ENCODE results near the gene AHNAK. TPM values are rescaled to one million over a fixed set of nuclear protein-coding genes. Genes with fewer than 3 reads are reported as not detected.
"Not testable (repeated sequence)": the region's sequence is repeated elsewhere in the genome, so short reads cannot be mapped to it uniquely, and the experiment has no call there.

AHNAK gene
- total RNA-seq, 1 donor: 250 TPM

DNA sequence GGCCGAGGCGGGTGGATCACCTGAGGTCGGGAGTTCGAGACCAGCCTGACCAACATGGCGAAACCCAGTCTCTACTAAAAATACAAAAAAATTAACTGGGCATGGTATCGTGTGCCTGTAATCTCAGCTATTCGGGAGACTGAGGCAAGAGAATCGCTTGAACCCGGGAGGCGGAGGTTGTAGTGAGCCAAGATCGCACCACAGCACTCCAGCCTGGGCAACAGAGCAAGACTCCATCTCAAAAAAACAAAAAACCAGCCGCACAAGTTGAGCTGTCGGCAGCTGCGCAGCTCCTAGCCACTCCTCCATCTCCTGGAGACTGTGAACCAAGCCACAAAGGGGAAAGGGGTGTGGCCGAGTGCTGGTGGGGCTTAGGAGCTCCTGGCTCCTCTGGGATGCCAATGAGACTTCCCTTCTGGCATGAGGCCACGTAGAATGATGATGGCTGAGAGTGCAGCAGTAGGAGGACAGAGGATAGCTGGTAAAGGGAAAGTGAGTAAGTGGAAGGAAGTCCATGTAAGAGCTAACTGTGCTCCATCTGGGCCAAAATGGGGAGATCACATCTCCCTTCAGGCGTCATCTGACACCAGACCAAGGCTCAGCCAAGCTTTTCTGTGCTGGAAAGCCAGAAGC, 47.2 kb downstream of the AHNAK start:
- DNase-seq (ENCODE audit: low read depth in 2 of 3, low spot score in 2 of 3): not testable (repeated sequence)

DNA sequence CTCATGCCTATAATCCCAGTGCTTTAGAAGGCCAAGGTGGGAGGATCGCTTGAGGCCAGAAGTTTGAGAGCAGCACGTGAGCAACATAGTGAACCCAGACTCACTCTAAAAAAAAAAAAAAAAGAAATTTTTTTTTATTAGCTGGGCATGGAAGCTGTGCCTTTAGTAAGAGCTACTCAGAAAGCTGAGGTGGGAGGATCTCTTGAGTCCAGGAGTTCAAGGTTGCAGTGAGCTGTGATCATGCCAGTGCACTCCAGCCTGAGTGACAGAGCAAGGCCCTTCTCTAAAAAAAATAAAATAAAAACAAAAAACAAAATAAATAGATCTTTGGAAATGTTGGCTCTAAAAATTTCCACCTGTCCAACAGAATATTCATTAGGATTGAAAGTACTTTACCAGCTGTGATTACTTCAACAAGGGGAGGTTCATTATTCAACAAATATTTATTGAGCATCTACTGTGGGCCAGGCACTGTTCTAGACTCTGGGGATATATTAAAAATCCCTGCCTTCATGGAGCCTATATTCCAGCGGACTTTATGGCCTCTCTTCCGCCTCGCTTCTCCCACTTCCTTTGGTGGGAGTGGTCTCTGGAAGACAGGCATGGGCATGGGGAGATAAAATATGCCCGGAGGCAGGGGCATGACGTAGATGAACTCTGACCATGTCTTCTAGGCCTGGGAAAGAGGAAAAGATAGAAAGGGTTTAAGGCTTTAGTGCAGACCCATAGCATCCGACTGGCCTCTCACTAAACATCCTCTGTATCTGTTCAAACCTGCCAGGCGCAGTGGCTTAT, 47.9 kb downstream of the AHNAK start:
- DNase-seq (ENCODE audit: low read depth in 2 of 3, low spot score in 2 of 3): no peak

DNA sequence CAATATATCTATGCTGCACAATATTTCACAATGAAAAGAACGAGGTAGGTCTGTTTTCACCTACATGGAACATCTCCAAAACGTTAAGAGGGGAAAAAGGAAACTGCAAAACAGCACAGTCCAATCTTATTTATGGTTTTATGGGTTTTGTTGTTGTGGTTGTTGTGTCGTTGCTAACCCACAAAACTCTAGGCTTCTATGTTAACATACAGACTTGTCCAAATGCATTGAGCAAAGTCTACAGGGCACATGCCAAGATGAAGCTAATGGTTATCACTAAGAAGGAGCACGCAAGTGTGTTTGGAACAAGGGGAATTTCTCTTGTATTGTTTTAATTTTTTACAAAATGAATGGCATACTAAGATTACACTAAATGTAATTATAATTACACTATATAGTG, 48.6 kb downstream of the AHNAK start:
- DNase-seq (ENCODE audit: low read depth in 2 of 3, low spot score in 2 of 3): no peak

DNA sequence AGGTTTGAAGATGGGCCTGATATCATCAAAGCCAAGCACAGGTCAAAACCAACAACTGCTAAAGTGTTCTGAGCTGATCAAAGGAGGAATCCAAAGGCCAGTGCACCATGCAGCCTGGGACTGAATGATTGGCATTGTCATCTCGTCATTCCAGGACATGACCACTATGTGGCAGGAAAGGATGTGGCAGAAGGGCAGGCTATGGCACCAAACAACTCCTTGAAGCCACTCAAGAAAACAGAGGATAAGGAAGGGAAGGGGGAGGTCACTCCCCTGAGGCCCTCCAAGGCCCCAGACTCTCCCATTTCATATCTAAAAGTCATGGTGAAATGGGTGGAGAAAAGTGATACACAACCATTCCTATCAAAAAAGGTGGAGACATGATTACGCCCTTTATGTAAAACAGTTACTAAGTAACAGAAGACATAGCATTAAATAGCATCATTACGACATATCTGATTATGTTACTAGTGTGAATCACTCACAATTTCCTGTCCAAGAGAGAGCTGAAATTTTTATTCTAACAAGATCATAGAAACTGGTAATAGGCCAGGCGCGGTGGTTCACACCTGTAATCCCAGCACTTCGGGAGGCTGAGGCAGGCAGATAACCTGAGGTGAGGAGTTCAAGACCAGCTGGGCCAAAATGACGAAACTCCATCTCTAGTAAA, 49.3 kb downstream of the AHNAK start:
- no peak for DNase-seq (ENCODE audit: low read depth in 2 of 3, low spot score in 2 of 3)

GRCh38 chr11:62496676-62497075, 49.9 kb downstream of the AHNAK start:
- no peak for DNase-seq (ENCODE audit: low read depth in 2 of 3, low spot score in 2 of 3)

GRCh38 chr11:62494246-62494645, 52.4 kb downstream of the AHNAK start:
- DNase-seq (ENCODE audit: low read depth in 2 of 3, low spot score in 2 of 3): no peak

GRCh38 chr11:62493801-62494200, 52.8 kb downstream of the AHNAK start:
- no peak for DNase-seq (ENCODE audit: low read depth in 2 of 3, low spot score in 2 of 3)

GRCh38 chr11:62492586-62492985, 54.0 kb downstream of the AHNAK start:
- DNase-seq (ENCODE audit: low read depth in 2 of 3, low spot score in 2 of 3): no peak

DNA sequence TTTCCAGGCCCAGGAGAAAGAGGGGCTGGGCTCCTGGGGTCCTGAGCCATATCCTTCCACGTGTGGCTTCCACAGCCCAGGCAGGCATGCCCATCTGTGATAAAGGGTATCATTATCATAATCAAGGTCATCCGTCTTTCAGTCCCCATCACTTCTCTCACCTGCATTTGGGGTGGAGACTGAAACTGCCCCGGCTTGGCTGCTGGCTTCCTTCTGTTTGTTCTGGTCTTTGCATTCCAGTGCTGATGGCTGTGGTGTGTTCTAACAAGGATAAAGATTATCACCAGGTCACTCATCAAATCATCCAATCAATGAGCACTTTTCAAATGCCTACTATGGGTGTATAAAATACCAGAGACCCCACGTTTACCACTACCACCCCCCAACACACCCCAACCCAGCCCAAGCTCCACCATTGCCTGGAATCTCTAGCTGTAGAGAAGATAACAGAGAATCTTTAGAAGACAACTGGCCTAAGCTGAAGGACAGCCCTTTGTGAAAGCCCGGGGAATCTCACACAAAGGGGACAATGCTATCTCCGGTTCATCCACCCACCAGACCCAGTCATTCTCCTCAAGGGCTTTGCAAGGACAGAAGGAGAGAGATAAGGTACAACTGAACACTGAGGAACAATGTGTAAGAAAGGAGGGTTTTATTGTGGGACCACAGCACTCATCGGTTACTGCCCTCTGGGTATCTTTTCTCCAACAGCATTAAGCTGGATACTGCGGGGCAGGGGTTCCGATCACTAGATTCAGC, 54.9 kb downstream of the AHNAK start:
- DNase-seq (ENCODE audit: low read depth in 2 of 3, low spot score in 2 of 3): no peak

DNA sequence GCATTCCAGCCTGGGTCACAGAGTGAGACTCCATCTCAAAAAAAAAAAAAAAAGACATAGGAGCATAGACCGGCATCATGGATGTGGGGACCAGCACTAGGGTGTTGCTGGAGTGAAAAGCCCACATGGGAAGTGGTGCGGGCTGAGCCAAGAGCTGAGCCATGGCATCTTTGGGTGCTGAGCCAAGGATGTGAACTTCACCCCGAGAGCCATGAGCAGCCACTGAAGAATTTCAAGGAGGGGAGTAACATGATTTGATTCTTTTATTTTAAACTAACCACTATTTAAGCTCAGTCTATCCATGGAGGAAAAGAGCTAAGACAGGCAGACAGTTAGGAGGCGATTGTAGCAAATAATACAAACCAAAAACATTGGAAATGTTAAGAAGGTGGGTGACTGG, 57.4 kb downstream of the AHNAK start:
- DNase-seq (ENCODE audit: low read depth in 2 of 3, low spot score in 2 of 3): no peak

DNA sequence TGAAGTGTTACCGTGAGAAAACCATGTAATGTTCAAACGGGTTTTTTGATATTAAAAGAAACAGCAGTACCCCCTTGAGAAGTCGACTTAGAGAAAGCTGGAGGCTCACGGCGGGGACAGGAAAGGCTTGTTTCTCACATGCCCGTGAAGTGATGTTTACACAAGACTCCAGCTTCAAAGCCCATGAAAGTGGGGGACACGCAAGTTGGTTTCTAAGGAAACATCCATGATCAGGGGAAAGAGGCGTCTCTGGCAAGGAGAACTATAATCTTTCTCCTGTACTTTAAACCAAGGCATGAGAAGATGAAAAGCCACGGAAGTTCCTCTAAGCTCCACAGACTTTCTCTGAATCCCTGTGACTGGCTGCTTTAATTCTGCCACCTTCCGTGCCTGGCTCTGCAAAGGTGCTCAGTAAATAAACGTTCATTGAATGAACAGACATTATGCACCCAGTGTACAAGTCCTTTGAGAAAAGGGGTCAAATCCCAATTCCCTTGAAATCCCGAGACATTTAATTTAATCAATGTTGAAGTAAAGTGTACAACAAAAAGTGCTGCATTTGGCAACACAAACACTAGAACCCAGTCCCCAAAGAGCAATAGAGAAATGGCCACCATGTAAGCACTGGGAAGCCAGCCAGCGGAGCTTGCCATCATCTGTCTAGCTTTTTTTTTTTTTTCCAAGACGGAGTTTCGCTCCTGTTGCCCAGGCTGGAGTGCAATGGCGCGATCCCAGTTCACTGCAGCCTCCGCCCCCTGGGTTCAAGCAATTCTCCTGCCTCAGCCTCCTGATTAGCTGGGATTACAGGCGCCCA, 58.7 kb downstream of the AHNAK start:
- no peak for DNase-seq (ENCODE audit: low read depth in 2 of 3, low spot score in 2 of 3)

GRCh38 chr11:62487136-62487535, 59.5 kb downstream of the AHNAK start:
- no peak for DNase-seq (ENCODE audit: low read depth in 2 of 3, low spot score in 2 of 3)

- no peak for DNase-seq (ENCODE audit: low read depth in 2 of 3, low spot score in 2 of 3)
Observed at GRCh38 chr11:62484352-62484751, 62.3 kb downstream of the AHNAK start.

- no peak for DNase-seq (ENCODE audit: low read depth in 2 of 3, low spot score in 2 of 3)
Observed at GRCh38 chr11:62482753-62483152, 63.9 kb downstream of the AHNAK start.

GRCh38 chr11:62479631-62480201, 66.9 kb downstream of the AHNAK start:
- no peak for DNase-seq (ENCODE audit: low read depth in 2 of 3, low spot score in 2 of 3)

DNA sequence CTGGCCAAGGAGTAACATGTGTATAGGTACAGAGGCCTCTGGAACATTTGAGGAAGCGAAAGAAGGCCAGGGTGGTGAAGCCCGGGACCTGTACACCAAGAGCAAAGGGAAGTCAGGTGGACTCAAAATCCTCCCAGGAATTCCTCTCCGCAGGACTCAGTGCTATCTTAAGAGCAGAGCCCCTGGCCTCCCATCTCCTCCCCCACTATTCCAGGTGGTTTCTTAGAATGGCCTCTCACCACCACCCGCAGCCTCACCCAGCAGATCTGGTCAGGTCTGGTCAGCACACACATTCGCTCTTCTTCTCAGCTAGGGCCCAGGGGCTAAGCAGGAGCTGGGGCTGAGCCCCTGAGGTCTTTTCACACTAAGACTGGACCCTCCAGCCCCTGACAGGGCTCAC, 68.7 kb downstream of the AHNAK start:
- no peak for DNase-seq (ENCODE audit: low read depth in 2 of 3, low spot score in 2 of 3)

- no peak for DNase-seq (ENCODE audit: low read depth in 2 of 3, low spot score in 2 of 3)
Observed at GRCh38 chr11:62472063-62472884, 74.3 kb downstream of the AHNAK start.

DNA sequence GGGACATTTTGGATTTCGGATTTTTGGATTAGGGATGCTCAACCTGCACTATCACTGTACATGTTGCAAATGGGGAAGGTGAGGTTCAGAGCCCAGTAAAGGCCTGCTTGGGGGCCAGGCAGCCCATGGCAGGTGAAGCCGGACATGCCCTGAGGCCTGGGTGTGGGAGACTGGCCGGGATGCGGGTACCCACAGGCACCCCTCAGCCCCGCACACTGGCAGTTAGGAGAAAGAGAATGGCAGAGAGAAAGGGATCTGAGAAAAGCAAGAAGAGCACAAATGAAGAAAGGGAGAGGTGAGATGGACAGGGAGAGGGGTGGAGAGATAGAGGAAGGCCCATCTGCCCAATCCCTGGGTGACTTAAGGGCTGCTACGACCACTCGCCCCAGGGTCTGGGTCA, 75.0 kb downstream of the AHNAK start:
- DNase-seq (ENCODE audit: low read depth in 2 of 3, low spot score in 2 of 3): no peak

GRCh38 chr11:62468577-62468976, 78.0 kb downstream of the AHNAK start:
- DNase-seq (ENCODE audit: low read depth in 2 of 3, low spot score in 2 of 3): no peak
